GM12864 (cell line): ENCODE measurements around the gene RAB3C.

Experiments used
- DNase-seq: peaks from one replicate; pipeline ENCODE4 v3.0.0-alpha.2; 2011; ENCODE audit warnings: low read depth
- H3K4me3 ChIP-seq: 2 replicates; pipeline ENCODE4 v1.5.1; 2011; ENCODE audit warnings: mild to moderate bottlenecking, low read depth, low read length, control low read depth
- TF ChIP-seq, protein P1 (sequence below): IDR thresholded peaks from 2 replicates; pipeline ENCODE4 v1.5.1; 2011; ENCODE audit warnings: low read depth, mild to moderate bottlenecking, moderate library complexity, low read length, control low read depth, inconsistent platforms; ENCODE audit errors: missing control alignments

RAB3C gene

DNA sequence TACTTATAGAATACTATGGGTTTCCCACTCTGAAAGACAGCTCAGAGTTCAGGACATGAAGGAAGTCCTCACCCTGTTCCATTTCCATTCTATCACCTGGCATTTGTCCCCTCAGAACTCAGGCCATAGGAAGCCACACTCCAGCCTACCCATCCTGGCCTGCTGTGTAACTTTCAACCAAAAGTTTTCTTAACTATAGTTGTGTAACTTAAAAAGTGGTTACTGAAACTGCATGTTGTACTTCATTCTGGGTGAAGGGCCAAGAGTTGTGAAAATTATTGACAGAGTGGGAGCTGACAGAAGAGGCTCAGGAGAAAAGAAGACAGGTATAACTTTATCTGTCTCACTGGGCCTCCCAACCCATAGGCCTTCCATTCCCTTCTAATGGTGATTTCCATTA, 212.5 kb downstream of the RAB3C start:
- DNase-seq: no peak
- TF ChIP-seq, protein P1, sequence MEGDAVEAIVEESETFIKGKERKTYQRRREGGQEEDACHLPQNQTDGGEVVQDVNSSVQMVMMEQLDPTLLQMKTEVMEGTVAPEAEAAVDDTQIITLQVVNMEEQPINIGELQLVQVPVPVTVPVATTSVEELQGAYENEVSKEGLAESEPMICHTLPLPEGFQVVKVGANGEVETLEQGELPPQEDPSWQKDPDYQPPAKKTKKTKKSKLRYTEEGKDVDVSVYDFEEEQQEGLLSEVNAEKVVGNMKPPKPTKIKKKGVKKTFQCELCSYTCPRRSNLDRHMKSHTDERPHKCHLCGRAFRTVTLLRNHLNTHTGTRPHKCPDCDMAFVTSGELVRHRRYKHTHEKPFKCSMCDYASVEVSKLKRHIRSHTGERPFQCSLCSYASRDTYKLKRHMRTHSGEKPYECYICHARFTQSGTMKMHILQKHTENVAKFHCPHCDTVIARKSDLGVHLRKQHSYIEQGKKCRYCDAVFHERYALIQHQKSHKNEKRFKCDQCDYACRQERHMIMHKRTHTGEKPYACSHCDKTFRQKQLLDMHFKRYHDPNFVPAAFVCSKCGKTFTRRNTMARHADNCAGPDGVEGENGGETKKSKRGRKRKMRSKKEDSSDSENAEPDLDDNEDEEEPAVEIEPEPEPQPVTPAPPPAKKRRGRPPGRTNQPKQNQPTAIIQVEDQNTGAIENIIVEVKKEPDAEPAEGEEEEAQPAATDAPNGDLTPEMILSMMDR: no peak
- H3K4me3 ChIP-seq: no peak overlapping the region

DNA sequence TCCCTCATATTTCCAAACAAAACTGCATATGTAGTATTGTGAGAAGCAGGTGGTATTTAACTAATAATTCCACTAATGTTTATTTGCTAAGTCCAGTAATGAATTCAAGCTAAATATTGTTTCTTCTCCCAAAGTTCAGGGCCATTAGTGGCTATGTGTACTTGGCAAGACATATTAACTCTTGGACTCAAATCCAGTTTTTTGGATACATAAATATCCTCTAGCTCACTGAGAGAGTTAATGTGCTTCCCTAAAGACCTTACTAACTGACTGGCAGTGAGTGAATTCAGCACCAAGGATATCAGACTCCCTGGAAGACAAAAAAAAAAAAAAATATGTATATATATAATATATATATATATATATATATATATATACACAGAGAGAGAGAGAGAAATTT, 214.1 kb downstream of the RAB3C start:
- TF ChIP-seq, protein P1: no peak
- no peak overlapping the region for H3K4me3 ChIP-seq
- DNase-seq: no peak

DNA sequence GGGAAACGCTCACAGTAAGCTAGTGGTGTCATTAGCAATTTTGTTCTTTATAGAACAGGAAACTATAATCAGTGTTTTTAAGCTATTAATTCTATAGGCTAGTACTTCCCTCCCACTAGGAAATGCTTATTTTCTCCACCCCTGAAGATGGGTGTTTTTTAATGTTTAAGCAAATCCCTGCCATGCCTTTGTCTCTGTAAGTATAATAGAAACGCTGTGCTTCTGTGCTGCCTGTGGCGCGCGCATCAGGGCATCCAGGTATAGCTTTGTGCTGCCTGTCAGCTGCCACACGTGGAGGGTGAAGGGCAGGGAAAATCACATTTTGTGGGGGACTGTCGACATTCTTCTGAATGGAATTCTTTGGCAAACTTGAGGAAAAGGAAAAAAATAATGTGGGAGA, 217.5 kb downstream of the RAB3C start:
- H3K4me3 ChIP-seq: no peak overlapping the region
- TF ChIP-seq, protein P1: no peak

DNA sequence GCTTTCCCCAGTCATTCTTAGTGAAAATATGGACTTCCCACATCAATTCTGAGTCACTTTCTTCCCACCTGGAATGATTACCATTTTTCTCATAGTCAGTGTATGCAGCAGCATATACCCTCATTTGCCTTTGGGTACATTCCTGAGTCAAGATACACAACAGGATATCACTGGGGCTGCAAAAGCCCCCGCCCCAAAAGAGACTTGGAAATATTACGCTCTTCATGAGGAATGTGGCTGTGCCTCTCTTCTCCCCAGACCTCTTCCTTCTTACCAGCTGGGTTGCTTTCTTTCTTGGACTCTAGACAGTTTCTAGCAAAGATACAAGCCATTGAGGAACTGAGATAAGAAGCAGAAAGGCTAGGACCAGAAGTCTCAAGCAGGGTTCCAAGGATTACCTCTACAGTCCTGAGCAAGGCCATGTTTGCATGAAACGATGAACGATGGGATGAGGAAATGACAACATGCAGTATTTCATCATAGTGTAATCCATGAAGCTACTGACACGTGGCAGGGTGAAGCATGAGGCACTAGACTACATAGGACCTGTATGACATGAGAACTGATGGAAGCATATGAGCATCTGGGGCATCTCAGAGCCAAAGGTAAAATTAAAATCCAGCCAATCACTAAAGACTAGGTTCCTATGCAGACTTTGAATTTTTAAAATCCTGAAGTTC, 218.1 kb downstream of the RAB3C start:
- TF ChIP-seq, protein P1: no peak
- H3K4me3 ChIP-seq: no peak overlapping the region
- no peak for DNase-seq

More for the DNA sequence above, 217.5 kb downstream of the RAB3C start:
- no peak for DNase-seq

- DNase-seq: no peak
- TF ChIP-seq, protein P1: no peak
These were observed 220.2 kb downstream of the RAB3C start for GRCh38 chr5:58803056-58803455.

GRCh38 chr5:58804291-58804690, 221.4 kb downstream of the RAB3C start:
- TF ChIP-seq, protein P1: no peak
- no peak overlapping the region for H3K4me3 ChIP-seq
- no peak for DNase-seq

More at GRCh38 chr5:58803056-58803455, 220.2 kb downstream of the RAB3C start:
- no peak overlapping the region for H3K4me3 ChIP-seq

DNA sequence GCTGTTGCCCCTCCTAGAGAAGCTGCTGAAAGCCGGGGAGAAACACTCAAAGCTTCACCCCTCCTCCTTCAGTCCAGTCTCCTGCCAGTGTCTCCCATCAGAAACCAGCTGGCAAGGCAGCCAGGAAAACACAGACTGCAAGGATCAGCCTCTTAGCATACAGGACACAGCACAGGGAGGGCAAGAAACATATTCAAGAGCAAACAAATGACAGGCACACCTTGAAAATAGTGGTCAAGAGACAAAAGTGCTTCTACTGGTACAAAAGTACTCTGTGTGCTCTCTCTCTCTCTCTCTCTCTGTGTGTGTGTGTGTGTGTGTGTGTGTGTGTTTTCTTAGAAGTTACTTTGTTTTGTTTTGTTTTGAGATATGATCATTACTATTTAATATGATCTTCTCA, 227.2 kb downstream of the RAB3C start:
- DNase-seq: no peak
- no peak overlapping the region for H3K4me3 ChIP-seq
- TF ChIP-seq, protein P1: no peak
